SKM-1 treated with dmso at 0.1 percent for 144 hours (cell line): ENCODE measurements around the gene MED12L.

Experiments used
- DNase-seq: peaks from one replicate; lab custom pipeline; 2025; ENCODE audit not compliant: unreplicated experiment; lab: John Stamatoyannopoulos, UW

MED12L gene

DNA sequence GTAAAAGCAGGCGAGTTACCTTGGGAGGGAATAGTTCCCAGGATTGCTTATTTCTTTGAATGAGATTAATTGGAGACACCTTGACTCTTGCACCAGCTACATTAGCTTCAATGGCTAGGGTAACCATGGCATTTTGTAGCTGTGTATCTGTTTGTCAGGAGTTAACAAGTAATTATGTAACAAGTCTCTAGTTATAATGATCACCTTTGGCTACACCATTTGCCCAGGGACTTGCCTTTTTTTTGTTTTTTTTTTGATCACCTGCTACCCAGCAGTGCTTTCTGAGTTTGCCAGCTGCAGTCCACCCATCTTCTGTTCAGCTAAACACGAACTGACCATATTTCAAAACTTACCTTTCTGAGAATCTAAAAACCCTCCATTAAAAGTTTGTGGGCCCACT, 2.2 kb downstream of the MED12L start:
- no peak for DNase-seq

DNA sequence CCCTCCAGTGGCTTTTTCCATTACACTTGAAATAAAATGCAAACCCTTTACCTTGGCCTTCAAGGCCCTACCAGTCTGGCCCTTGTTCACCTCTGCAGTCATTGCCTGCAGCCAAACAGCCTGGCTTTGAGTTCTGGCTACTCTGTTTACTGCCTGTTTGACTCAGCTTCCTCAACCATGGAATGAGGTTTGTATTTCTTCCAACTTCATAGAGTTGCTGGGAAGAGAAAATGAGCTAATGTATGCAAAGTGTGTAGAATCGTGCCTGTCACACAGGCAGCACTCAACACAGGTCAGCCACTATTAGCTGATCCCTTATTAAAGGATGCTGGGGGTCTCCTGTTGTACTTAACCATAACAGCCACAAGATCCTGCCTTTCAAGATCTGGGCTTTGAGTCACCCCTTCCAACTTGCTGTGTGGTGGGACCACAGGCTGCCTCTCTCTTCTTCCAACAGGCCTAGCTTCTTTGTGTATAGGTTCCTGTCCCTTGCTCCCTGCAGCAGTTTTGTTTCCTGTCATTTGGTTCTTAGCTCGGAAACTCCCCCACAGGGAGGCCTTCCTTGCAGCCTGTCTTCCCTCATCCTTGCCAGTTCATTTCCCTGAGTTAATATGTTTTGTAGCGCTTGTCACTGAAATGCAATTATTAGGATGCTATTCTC, 6.4 kb downstream of the MED12L start:
- no peak for DNase-seq

DNA sequence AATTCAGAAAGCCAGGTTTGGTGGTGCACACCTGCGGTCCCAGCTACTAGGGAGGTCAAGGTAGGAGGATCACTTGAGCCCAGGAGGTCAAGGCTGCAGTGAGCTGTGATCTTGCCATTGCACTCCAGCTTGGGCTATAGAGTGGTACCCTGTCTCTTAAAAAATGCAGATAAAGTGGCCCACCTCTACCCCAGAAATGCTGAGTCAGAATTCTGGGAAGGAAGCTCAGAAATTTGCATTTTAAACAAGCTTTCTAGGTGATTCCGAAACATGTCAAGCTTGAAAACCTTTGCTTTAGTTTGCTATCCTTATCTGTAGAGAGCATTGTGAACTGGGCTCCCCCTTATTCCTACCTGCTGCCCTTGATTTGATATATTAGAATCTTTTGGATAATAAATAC, 7.7 kb downstream of the MED12L start:
- no peak for DNase-seq

DNA sequence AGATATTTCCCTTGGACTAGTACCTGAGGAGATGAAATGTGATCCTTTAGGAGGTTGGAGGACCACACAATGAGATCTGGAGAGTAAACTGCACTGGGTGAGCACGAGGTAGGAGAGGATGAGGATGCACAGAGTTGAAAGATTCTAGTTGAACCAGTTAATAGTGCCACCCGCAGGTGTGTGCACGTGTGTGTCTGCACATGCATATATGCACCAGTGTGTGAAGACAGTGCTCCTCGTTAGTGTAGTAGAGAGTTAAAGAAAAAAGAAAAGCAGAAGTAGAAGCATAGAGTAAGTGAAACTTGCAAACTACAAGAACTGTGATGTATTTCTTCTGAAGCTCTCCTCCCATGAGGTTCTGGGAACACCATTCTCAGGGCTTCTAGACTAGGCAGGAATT, 8.4 kb downstream of the MED12L start:
- DNase-seq, result no peak

DNA sequence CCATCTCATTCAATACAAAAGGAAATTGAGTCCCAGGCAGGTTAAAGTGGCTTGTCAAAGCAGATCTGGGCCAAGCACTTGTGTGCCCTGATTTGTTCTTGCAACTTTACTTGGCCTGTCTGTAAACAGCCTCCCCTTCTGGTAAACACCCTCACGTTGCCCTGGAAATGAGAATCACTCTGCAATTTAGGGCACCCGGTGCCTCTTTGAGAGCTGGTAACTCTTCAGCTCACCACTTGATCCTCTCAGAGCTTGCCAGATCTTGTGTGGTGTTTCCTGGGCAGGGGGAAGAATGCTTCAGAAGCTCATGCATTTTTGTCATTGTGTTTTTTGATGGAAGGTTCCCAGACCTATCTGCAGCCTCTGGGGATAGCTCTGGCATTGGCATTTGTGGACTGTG, 11.3 kb downstream of the MED12L start:
- no peak for DNase-seq

DNA sequence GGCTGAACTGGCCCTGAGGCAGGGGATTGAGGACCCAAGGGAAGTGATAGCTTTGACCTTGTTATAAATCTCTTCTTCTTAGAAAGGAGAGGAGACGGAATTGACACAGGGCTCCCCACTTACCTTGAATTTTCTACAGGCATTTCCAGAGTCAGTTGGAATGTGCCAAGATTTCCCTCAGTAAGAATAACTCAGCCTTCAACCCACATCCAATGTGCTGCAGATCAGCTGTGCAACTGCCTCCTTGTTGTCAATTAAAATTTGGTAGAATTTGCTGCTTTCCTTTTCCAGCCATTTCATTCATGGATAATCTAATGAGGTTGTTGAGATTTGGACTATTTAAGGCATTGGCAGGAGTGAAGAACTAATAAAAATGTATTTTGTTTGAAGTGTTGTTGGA, 14.6 kb downstream of the MED12L start:
- DNase-seq, result no peak

DNA sequence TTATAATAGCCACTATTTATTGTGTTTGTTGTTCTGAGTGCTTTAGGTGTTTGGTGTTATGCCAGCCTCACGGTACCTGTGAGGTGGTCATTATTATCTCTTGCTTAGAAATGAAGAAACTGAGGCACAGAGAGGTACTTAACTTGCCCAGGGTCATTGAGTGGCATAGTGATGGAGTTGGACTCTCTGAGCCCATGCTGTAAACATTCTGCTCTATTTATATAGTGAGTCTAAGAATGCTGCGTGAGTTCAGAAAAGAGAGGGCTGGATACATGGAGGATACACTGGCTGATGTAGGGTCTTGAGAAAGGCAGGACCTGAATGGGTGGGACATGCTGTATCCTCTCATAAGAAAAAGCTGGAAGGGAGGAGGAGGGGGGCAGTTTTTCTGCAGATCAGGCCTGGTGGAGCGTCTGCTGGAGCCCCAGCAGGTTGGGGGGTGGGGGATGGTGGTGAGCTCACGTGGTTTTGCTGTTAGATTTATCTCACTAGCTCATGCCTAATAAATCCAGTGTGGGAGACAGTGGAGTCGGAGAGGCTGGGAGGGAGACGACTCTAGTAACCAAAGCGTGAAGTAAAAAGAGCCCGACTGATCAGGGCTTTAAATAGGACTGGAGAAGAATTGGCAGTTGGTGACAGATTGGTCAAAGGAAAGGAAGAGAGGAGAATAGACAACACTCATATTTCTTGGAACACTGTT, 16.0 kb downstream of the MED12L start:
- DNase-seq, result no peak

DNA sequence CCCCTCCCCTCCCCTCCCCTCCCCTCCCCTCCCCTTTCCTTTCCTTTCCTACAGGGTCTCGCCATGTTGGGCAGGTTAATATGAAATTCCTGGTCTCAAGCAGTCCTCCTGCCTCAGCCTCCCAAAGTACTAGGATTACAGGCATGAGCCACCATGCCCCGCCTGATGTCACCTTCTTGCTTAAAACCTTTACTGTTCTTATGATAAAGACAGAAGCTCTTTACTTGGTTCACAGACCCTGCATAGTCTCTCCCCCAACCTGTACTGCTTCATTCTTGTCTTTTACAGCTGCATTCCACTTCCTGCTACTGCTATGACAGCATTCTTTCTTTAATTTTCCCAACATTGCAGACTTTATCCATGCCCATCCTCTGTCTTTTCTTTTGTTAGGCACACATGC, 20.8 kb downstream of the MED12L start:
- DNase-seq, result no peak

DNA sequence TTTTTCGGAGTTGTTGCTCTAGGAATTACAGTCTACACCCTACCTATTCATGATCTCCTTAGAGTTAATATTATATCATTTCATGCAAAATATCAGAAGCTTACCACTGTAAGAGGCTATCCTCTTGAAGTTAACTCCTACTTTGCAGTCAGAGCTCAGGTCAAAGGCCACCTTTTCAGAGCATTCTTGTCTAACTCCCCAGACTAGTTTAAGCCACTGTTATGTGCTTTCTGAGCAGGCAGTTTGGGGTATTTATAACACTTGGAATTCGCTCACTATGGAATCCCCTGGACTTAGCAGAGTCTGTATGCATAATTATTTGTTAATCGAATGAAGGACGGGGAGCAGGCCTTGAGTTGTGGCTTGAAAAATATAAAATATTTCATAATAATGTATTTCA, 21.7 kb downstream of the MED12L start:
- no peak for DNase-seq

DNA sequence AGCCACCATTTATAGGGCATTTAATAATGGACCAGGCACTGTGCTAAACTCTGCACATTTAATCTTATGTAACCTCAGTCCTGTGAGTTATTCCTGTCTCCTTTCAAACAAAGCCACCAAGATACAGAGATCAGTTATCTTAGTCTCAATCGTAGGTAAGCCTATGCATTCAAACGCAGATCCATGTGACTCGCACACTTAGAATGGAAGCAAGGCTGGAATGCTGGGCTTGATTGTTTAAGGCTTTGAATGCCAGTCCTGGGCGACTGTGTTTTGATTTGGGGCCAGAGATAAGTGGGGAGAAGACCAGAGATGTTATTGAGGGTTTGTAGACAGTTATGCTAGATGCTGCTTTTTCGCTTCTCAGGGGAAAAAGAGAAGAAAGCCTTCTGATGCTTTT, 22.2 kb downstream of the MED12L start:
- DNase-seq, result no peak

DNA sequence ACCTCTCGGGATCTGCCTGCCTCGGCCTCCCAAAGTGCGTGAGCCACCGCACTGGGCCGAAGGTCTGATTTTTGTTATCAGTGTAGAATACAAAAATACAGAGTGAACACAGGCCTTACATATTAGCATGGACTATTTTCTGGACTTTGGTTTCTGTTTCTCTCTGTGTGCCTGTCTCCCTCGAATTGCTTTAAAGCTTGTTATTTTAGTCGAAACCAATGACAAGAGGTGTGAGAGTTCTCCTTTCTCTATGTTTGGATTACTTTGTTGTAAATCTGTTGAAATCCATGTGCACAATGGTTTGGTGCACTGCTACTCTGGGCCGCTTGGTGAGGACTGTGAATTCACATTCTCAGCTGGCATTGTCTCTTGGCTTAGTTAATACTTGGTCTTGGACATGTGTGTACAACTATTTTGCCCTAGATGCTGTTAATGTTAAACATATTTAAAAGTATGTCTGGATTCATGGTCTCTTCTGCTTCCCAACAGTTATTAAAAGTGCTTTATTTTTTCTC, 23.9 kb downstream of the MED12L start:
- DNase-seq, result no peak

DNA sequence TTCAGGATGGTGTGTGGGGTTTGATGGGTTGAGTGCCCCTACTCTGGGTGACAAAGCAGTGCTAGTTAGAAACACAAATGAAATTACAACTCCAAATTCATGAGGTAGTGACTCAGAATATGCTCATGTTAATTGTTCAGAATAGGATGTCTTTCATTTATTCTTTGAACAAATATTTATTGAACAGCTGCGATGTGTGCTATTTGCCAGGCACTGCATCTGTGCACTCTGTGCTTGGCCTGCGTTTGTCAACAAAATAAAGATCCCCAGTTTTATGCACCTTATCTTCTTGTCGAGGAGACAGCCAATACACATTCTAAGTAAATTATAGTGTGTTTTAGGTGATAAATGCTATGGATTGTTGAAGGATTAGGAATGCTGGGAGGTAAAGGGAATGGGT, 27.3 kb downstream of the MED12L start:
- no peak for DNase-seq

DNA sequence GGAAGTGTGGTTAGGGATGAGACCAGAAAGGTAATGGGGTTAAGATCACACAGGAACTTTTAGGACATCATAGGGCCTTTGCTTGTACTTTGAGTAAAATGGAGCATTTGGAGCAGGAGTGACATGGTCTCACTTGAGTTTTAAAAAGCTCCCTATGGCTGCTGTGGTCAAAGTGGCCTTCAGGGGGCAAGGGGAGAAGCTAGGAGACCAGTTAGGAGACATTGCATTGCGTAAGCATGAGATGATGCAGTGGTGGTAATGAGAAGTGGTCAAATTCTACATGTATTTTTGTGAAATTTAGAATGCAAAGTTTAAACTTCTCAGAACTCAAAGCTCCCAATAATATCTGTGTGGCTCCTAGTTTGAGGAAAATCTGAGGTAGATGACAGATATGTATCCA, 27.9 kb downstream of the MED12L start:
- peak; percentile 21 for DNase-seq

DNA sequence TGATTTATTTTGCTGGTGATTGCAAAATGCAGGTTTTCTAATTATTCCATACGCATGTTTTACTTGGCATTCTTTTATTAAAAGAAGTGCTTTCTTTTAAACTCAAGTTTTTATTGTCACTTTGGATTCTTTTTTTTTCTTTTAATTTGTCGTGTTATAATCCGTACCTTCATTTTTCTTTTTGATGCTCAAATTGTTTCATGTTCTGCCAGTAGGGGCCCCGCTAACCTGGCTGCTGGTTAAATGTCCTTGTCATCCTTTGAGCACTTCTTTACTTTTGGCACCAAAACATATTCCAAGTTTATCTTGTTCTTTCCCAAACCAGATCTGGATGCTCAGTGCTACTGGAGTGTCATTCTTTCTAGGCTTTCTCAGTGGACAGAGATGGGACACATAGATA, 31.6 kb downstream of the MED12L start:
- no peak for DNase-seq

DNA sequence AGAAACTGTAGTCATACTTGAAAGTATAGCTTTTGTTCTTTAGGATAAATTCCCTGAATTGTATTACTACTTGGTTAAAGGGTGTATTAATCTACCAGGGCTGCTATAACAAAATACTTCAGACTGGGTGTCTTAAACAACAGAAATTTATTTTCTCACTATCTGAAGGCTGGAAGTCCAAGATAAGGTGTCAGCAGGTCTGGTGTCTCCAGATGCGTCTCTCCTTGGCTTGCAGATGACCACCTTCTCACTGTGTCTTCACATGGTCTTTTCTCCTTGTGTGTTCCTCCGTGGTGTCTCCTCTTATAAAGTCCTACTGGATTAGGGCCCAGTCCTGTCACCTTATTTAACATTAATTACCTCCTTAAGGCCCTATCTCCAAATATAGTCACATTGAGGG, 33.7 kb downstream of the MED12L start:
- no peak for DNase-seq

DNA sequence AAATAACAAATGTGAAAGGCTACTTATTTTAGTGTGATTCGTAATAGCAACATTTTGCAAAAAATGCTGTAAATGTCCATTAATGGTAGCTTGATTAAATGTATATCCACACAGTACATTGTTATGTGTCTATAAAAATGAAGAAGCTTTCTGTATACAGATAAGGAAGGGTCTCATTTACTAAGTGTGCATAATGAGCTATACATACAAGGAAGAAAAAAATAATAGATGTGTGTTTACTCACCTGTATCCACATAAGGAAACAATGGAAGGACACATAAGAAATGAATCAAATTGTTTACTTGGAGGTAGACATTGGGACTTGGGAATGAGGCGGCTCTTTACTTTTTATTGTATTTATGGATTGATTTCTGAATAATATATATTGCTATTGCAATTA, 34.9 kb downstream of the MED12L start:
- DNase-seq, result no peak

DNA sequence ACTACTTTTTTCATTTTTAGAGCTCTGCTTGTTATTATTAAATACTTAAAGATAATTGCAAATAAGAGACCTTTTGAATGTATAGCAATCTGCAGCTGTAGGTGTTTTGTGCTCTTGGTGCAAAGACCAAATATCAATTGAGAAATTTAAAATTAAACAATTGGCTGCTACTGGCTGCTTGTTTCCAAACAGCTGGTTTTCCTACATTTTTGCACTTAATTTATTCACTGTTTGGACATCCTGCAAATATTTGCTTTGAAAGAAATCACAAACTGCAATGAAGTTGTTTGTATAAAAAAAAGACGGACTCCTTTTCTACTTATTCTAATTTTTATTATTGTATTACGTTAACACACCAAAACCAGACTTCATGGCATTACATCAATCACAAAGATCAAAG, 35.6 kb downstream of the MED12L start:
- no peak for DNase-seq

DNA sequence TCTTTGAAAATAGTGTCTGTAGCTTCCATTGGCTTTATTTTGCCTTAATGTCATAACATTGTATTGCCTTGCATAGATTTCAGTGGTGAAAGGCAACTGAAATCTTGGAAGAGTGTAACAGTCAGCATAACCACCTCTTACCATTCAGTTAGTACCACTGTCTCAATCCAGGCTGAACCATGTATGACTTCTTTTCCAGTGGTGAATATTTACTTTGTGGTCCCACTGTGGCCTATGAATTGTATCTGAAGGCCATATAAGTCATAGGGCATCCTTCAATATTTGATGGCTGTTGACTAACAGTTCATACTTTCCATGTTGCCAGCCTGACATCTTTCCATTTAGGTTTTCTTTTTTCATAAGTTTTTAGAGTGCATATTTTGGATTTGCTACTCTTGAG, 38.4 kb downstream of the MED12L start:
- no peak for DNase-seq

DNA sequence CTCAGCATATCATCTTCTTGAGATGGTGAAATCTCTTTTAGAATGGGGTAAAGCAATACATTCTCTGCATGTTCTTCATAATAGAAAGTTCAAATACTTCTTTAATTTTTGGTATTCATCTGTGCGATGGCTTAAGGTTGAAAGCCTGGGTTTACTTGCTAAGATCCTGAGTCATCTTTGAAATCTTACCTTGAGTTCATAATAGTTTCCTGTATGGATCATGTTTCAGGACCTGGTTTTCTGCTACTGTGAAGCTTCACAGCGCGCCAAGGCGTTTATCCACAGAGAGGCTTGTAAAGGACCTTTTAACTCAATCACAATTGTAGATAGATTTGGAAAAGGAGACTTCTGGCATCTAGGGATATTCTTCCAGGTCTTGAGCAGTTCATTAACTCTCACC, 39.0 kb downstream of the MED12L start:
- no peak for DNase-seq

DNA sequence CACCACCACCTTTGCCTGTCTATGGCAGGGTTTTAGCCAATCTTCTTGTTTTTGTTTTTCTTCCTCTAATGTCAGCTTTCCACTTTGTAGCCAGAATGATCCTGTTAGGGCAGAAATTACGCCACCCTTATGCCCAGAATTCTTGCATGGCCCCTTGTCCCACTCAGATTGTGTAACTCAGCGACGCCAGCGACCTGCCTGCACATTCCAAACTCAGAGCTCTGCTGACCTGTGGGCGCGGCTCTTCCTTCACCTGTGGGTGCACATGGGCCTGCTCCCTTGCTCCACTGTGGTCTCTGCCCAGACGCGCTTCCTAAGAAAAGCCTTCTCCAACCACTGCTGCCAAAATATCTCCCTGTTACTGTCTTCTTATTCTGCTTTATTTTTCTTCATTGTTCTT, 45.0 kb downstream of the MED12L start:
- DNase-seq, result no peak

DNA sequence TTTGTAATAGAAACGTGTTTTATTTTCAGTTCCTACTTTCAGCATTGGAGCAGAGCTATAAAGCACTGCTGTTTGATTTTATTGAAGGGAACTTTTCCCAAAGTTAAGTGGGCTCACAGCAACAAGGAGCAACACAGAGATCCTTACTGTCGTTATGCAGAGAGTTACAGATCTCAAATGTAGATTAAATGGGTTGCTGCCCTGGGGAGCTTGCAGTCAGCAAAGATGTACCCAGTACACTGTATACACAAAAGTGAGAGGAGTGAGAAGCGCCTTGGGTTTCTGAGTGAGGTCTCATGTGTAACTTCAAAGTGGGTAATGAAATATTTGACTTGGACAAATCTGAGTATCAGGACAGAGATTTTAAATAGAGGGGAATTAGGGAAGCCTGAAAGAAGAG, 47.7 kb downstream of the MED12L start:
- no peak for DNase-seq

DNA sequence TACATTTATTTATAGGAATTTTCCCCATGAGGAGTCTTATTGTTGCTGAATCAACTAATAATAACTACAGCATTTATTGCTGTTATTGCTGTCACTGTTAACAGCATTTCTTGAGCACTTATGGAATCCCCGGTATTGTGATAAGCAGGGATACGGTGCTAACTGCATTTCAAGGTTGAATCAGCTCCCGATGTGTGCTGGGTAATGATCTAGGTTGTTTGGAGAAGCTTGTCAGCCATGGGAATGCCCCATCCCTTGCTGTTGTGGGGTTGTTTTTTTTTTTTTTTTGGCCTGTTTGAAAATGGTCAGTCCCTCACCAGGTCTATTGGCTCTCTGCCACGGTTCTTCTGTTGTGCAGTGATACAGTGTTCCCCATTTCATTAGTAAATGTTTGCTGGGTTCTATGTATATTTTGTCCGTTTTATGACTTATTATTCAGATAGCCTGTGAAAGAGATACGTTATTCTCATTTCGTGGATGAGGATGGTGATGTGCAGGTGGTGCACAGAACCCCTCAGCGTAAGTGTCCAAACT, 48.5 kb downstream of the MED12L start:
- DNase-seq, result no peak
